HEK293 (cell line): ENCODE measurements around the gene RABAC1.

Experiments
- BCL6B ChIP-seq: fragments of 450-650 bp; formaldehyde crosslinking; IDR thresholded peaks from 2 replicates; pipeline ENCODE4 v1.5.1; 2017; ENCODE audit warnings: missing biosample characterization, missing genetic modification characterization
- EGR2 ChIP-seq: fragments of 450-650 bp; formaldehyde crosslinking; IDR thresholded peaks from 2 replicates; pipeline ENCODE4 v1.5.1; 2016; ENCODE audit warnings: low read depth, missing biosample characterization, missing genetic modification characterization
- IKZF3 ChIP-seq: fragments of 450-650 bp; IDR thresholded peaks from 2 replicates; pipeline ENCODE4 v1.5.0; 2018; ENCODE audit warnings: missing biosample characterization, mild to moderate bottlenecking, missing genetic modification characterization, moderate library complexity
- MYNN ChIP-seq: fragments of 450-650 bp; formaldehyde crosslinking; IDR thresholded peaks from 2 replicates; pipeline ENCODE4 v1.5.1; 2016; ENCODE audit warnings: missing biosample characterization, missing genetic modification characterization, borderline replicate concordance
- RBAK ChIP-seq: fragments of 450-650 bp; formaldehyde crosslinking; IDR thresholded peaks from 2 replicates; pipeline ENCODE4 v1.5.1; 2016; ENCODE audit warnings: missing biosample characterization, missing genetic modification characterization
- SCRT1 ChIP-seq: fragments of 450-650 bp; formaldehyde crosslinking; IDR thresholded peaks from 2 replicates; pipeline ENCODE4 v1.5.1; 2016; ENCODE audit warnings: missing biosample characterization, missing genetic modification characterization, borderline replicate concordance
- SP2 ChIP-seq: fragments of 450-650 bp; formaldehyde crosslinking; IDR thresholded peaks from 2 replicates; pipeline ENCODE4 v1.5.1; 2016; ENCODE audit warnings: missing biosample characterization, missing genetic modification characterization
- TRIM28 ChIP-seq: IDR thresholded peaks from 2 replicates; pipeline ENCODE4 v1.6.1; 2011; ENCODE audit warnings: low read length, control low read depth, borderline replicate concordance
- ZBTB10 ChIP-seq: fragments of 450-650 bp; formaldehyde crosslinking; IDR thresholded peaks from 2 replicates; pipeline ENCODE4 v1.5.1; 2016; ENCODE audit warnings: missing biosample characterization, missing genetic modification characterization
- ZEB2 ChIP-seq: fragments of 450-650 bp; formaldehyde crosslinking; IDR thresholded peaks from 2 replicates; pipeline ENCODE4 v1.5.1; 2016; ENCODE audit warnings: missing biosample characterization, missing genetic modification characterization
- ZFHX2 ChIP-seq: fragments of 450-650 bp; formaldehyde crosslinking; conservative IDR thresholded peaks from 2 replicates; pipeline ENCODE4 v1.5.1; 2016; ENCODE audit warnings: missing biosample characterization, missing genetic modification characterization
- ZNF10 ChIP-seq: fragments of 450-650 bp; formaldehyde crosslinking; IDR thresholded peaks from 2 replicates; pipeline ENCODE4 v1.5.1; 2017; ENCODE audit warnings: missing biosample characterization, missing genetic modification characterization
- ZNF112 ChIP-seq: fragments of 450-650 bp; formaldehyde crosslinking; IDR thresholded peaks from 2 replicates; pipeline ENCODE4 v1.5.0; 2017; ENCODE audit warnings: missing biosample characterization, missing genetic modification characterization
- ZNF114 ChIP-seq: fragments of 450-650 bp; formaldehyde crosslinking; IDR thresholded peaks from 2 replicates; pipeline ENCODE4 v1.5.0; 2017; ENCODE audit warnings: missing biosample characterization, missing genetic modification characterization
- ZNF138 ChIP-seq: fragments of 450-650 bp; formaldehyde crosslinking; IDR thresholded peaks from 2 replicates; pipeline ENCODE4 v1.5.1; 2016; ENCODE audit warnings: missing biosample characterization, missing genetic modification characterization, borderline replicate concordance
- ZNF223 ChIP-seq: fragments of 450-650 bp; formaldehyde crosslinking; IDR thresholded peaks from 2 replicates; pipeline ENCODE4 v1.5.1; 2016; ENCODE audit warnings: missing biosample characterization, missing genetic modification characterization
- ZNF311 ChIP-seq: fragments of 450-650 bp; formaldehyde crosslinking; IDR thresholded peaks from 2 replicates; pipeline ENCODE4 v1.5.1; 2017; ENCODE audit warnings: missing biosample characterization, missing genetic modification characterization, borderline replicate concordance
- ZNF555 ChIP-seq: fragments of 450-650 bp; formaldehyde crosslinking; conservative IDR thresholded peaks from 2 replicates; pipeline ENCODE4 v1.5.1; 2017; ENCODE audit warnings: missing biosample characterization, mild to moderate bottlenecking, missing genetic modification characterization, inconsistent platforms
- ZNF558 ChIP-seq: fragments of 450-650 bp; formaldehyde crosslinking; IDR thresholded peaks from 2 replicates; pipeline ENCODE4 v1.5.1; 2016; ENCODE audit warnings: missing biosample characterization, missing genetic modification characterization
- ZNF776 ChIP-seq: fragments of 450-650 bp; formaldehyde crosslinking; IDR thresholded peaks from 2 replicates; pipeline ENCODE4 v1.5.0; 2017; ENCODE audit warnings: missing biosample characterization, missing genetic modification characterization, borderline replicate concordance
- ZNF843 ChIP-seq: fragments of 450-650 bp; formaldehyde crosslinking; IDR thresholded peaks from 2 replicates; pipeline ENCODE4 v1.5.1; 2016; ENCODE audit warnings: missing biosample characterization, missing genetic modification characterization
- TF ChIP-seq, protein P1 (sequence below): fragments of 450-650 bp; formaldehyde crosslinking; conservative IDR thresholded peaks from 2 replicates; pipeline ENCODE4 v1.5.1; 2016; ENCODE audit warnings: low read depth, missing biosample characterization, missing genetic modification characterization
- TF ChIP-seq, protein P2 (sequence below): fragments of 450-650 bp; formaldehyde crosslinking; IDR thresholded peaks from 2 replicates; pipeline ENCODE4 v1.5.1; 2017; ENCODE audit warnings: missing biosample characterization, mild to moderate bottlenecking, missing genetic modification characterization, moderate library complexity
- TF ChIP-seq, protein P3 (sequence below): fragments of 450-650 bp; formaldehyde crosslinking; IDR thresholded peaks from 2 replicates; pipeline ENCODE4 v1.5.1; 2016; ENCODE audit warnings: missing biosample characterization, missing genetic modification characterization
- TF ChIP-seq, protein P4 (sequence below): fragments of 450-650 bp; IDR thresholded peaks from 2 replicates; pipeline ENCODE4 v1.5.1; 2018; ENCODE audit warnings: missing biosample characterization, mild to moderate bottlenecking, missing genetic modification characterization

Gene RABAC1

DNA sequence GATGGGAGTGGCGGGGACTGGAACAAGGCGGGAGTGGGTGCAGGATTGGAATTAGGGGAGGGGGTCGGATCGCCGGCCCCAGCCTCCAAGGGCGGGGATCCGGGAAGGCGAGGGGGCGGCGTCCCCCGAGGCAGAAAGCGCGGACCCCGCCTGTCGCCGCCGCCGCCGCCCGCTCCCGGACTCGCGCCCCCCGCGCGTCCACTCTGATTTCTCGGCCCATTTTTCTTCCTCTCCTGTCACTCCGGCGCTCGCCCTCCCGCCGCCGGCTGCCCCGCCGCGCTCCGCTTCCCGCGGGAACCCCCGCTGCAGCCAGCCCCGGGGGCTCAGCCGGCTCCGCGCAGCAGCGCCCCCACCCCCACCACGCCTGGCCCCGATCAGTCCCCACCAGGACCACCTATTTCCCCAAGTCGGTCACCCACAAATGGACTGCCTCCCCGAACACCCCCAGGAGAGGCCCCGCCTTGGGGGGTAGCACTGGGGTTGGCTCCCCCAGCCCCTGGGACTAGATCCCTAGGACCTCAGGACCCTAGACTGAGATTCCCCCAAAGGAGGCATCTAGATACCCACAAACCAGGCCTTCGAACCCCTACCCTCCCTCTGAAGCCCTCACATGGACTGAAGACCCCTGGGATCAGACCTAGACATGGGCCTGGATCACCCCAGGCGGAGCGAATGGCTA lies 18.3 kb downstream of the RABAC1 start (continued):
- TF ChIP-seq ZBTB10 (tag by site-specific recombination) (0 out of 2 replicates have a peak, but pooled peaks have one; percentile 1), ZNF112 (tag by site-specific recombination) (no peak), MYNN (tag by site-specific recombination) (no peak), ZEB2 (0 out of 2 replicates have a peak, but pooled peaks have one; percentile 28), ZNF138 (tag by site-specific recombination) (no peak), ZNF558 (no peak), ZNF555 (tag by site-specific recombination) (no peak), ZNF843 (tag by site-specific recombination) (no peak), ZNF776 (tag by site-specific recombination) (no peak), SP2 (0 out of 2 replicates have a peak, but pooled peaks have one; percentile 41), ZNF223 (tag by site-specific recombination) (no peak), TRIM28 (no peak), BCL6B (tag by site-specific recombination) (no peak), ZNF10 (tag by site-specific recombination) (no peak), ZFHX2 (tag by site-specific recombination) (peak; percentile 53), SCRT1 (tag by site-specific recombination) (no peak), RBAK (tag by site-specific recombination) (no peak), ZNF114 (tag by site-specific recombination) (no peak), EGR2 (tag by site-specific recombination) (no peak), ZNF311 (tag by site-specific recombination) (no peak), IKZF3 (tag by site-specific recombination) (no peak)
- TF ChIP-seq, protein P1, sequence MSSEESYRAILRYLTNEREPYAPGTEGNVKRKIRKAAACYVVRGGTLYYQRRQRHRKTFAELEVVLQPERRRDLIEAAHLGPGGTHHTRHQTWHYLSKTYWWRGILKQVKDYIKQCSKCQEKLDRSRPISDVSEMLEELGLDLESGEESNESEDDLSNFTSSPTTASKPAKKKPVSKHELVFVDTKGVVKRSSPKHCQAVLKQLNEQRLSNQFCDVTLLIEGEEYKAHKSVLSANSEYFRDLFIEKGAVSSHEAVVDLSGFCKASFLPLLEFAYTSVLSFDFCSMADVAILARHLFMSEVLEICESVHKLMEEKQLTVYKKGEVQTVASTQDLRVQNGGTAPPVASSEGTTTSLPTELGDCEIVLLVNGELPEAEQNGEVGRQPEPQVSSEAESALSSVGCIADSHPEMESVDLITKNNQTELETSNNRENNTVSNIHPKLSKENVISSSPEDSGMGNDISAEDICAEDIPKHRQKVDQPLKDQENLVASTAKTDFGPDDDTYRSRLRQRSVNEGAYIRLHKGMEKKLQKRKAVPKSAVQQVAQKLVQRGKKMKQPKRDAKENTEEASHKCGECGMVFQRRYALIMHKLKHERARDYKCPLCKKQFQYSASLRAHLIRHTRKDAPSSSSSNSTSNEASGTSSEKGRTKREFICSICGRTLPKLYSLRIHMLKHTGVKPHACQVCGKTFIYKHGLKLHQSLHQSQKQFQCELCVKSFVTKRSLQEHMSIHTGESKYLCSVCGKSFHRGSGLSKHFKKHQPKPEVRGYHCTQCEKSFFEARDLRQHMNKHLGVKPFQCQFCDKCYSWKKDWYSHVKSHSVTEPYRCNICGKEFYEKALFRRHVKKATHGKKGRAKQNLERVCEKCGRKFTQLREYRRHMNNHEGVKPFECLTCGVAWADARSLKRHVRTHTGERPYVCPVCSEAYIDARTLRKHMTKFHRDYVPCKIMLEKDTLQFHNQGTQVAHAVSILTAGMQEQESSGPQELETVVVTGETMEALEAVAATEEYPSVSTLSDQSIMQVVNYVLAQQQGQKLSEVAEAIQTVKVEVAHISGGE, result no peak
- TF ChIP-seq, protein P2, sequence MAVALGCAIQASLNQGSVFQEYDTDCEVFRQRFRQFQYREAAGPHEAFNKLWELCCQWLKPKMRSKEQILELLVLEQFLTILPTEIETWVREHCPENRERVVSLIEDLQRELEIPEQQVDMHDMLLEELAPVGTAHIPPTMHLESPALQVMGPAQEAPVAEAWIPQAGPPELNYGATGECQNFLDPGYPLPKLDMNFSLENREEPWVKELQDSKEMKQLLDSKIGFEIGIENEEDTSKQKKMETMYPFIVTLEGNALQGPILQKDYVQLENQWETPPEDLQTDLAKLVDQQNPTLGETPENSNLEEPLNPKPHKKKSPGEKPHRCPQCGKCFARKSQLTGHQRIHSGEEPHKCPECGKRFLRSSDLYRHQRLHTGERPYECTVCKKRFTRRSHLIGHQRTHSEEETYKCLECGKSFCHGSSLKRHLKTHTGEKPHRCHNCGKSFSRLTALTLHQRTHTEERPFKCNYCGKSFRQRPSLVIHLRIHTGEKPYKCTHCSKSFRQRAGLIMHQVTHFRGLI (tag by site-specific recombination), result no peak
- TF ChIP-seq, protein P3, sequence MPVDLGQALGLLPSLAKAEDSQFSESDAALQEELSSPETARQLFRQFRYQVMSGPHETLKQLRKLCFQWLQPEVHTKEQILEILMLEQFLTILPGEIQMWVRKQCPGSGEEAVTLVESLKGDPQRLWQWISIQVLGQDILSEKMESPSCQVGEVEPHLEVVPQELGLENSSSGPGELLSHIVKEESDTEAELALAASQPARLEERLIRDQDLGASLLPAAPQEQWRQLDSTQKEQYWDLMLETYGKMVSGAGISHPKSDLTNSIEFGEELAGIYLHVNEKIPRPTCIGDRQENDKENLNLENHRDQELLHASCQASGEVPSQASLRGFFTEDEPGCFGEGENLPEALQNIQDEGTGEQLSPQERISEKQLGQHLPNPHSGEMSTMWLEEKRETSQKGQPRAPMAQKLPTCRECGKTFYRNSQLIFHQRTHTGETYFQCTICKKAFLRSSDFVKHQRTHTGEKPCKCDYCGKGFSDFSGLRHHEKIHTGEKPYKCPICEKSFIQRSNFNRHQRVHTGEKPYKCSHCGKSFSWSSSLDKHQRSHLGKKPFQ, result no peak
- TF ChIP-seq, protein P4, sequence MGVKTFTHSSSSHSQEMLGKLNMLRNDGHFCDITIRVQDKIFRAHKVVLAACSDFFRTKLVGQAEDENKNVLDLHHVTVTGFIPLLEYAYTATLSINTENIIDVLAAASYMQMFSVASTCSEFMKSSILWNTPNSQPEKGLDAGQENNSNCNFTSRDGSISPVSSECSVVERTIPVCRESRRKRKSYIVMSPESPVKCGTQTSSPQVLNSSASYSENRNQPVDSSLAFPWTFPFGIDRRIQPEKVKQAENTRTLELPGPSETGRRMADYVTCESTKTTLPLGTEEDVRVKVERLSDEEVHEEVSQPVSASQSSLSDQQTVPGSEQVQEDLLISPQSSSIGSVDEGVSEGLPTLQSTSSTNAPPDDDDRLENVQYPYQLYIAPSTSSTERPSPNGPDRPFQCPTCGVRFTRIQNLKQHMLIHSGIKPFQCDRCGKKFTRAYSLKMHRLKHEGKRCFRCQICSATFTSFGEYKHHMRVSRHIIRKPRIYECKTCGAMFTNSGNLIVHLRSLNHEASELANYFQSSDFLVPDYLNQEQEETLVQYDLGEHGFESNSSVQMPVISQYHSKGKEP (tag by site-specific recombination), result no peak
